CD4-positive, alpha-beta T cell (primary cell): ENCODE measurements around the gene HAPSTR1. TPM values are rescaled to one million over a fixed set of nuclear protein-coding genes. Genes with fewer than 3 reads are reported as not detected.

ENCODE experiments used
- ATAC-seq: fragments of 200-7000 bp; cut with Tn5 transposase; one replicate; pipeline ENCODE4 v1.10.0; 2022; ENCODE audit warnings: mild to moderate bottlenecking; ENCODE audit not compliant: poor library complexity
- CTCF ChIA-PET: fragments of 350-600 bp; sonication (Branson Sonifier 250); formaldehyde crosslinking; loops from one replicate; lab custom pipeline; 2021; ENCODE audit warnings: antibody characterized with exemption, inconsistent platforms; lab: Charles Lee
- POLR2A ChIA-PET: fragments of 350-600 bp; sonication (Branson Sonifier 250); formaldehyde crosslinking; loops from one replicate; lab custom pipeline; 2021; ENCODE audit warnings: antibody characterized with exemption, inconsistent platforms; lab: Charles Lee
- DNase-seq, 14 experiments: peaks; one replicate each; pipeline ENCODE4 v3.0.0-alpha.2; 2013 to 2020; ENCODE audit warnings: mixed read lengths in 2 of 14
- H3K27ac ChIP-seq, 2 donors: one replicate each; pipeline versions ENCODE4 v1.5.1 to v1.7.0; 2013; ENCODE audit warnings: low read length in 2 of 2, low read depth in 1 of 2, mild to moderate bottlenecking in 1 of 2
- H3K27me3 ChIP-seq, 2 experiments: 1 replicate in 1 of 2; 2 replicates in 1 of 2; pipeline versions ENCODE4 v1.6.1 to v1.7.0; 2013; ENCODE audit warnings: low read length in 2 of 2, control low read depth in 1 of 2, mild to moderate bottlenecking in 1 of 2, moderate library complexity in 1 of 2; ENCODE audit not compliant: insufficient read depth in 2 of 2, control insufficient read depth in 1 of 2
- H3K36me3 ChIP-seq: one replicate; pipeline ENCODE4 v1.6.1; 2013; ENCODE audit warnings: low read length, control low read depth; ENCODE audit not compliant: insufficient read depth
- H3K4me1 ChIP-seq: one replicate; pipeline ENCODE4 v1.6.1; 2013; ENCODE audit warnings: low read length, control low read depth; ENCODE audit not compliant: insufficient read depth
- H3K4me3 ChIP-seq: one replicate; pipeline ENCODE4 v1.5.1; 2013; ENCODE audit warnings: mild to moderate bottlenecking, low read length, moderate library complexity
- H3K9me3 ChIP-seq, 2 experiments: 1 replicate in 1 of 2; 2 replicates in 1 of 2; pipeline versions ENCODE4 v1.6.1 to v1.7.0; 2013; ENCODE audit warnings: low read length in 2 of 2, mild to moderate bottlenecking in 2 of 2, control low read depth in 1 of 2, moderate library complexity in 1 of 2; ENCODE audit not compliant: control insufficient read depth in 1 of 2, insufficient read depth in 1 of 2
- H3K27ac Mint-ChIP-seq: one replicate; pipeline ENCODE4 v1.8.0; 2020; ENCODE audit warnings: mixed read lengths
- H3K27me3 Mint-ChIP-seq: one replicate; pipeline ENCODE4 v1.8.0; 2021; ENCODE audit warnings: mixed read lengths
- H3K36me3 Mint-ChIP-seq: one replicate; pipeline ENCODE4 v1.8.0; 2021; ENCODE audit warnings: low read depth, mixed read lengths
- H3K4me1 Mint-ChIP-seq: one replicate; pipeline ENCODE4 v1.8.0; 2021; ENCODE audit warnings: low read depth, mixed read lengths
- H3K4me3 Mint-ChIP-seq: one replicate; pipeline ENCODE4 v1.8.0; 2020; ENCODE audit warnings: mild to moderate bottlenecking, mixed read lengths
- H3K9me3 Mint-ChIP-seq: one replicate; pipeline ENCODE4 v1.8.0; 2020; ENCODE audit warnings: mixed read lengths
- intact Hi-C, 2 experiments: fragments of 100-400 bp; cut with DNase I in 1 of 2; cut with micrococcal nuclease in 1 of 2; formaldehyde crosslinking; loops; one replicate each; pipeline versions ENCODE4 v1.15.1 to v1.9.0; 2023 to 2025; cut with DNase I, micrococcal nuclease
- total RNA-seq, 174 experiments: library from RNA in 2 of 174; stranded (reverse) in 2 of 174; gene quantifications; one replicate each; pipeline ENCODE4 v1.2.3 and lab custom pipeline; 2021 to 2026
- TF ChIP-seq, protein P1 (sequence below): fragments of 200-600 bp; IDR thresholded peaks from one replicate; pipeline ENCODE4 v1.8.0; 2022; ENCODE audit warnings: antibody characterized with exemption, mild to moderate bottlenecking

The HAPSTR1 gene
- total RNA-seq, 2 experiments from 2014 or later: 152 to 153 TPM

GRCh38 chr16:9049241-9049640 is 42.2 kb upstream of the HAPSTR1 start:
- ChIA-PET CTCF (no interaction called here), POLR2A (no interaction called here)
- Mint-ChIP-seq H3K4me3 (no peak overlapping the region), H3K9me3 (peaks cover 5% of the 10 kb centered on the region), H3K4me1 (no peaks in the 10 kb centered on the region), H3K27ac (no peak overlapping the region), H3K36me3 (no peaks in the 10 kb centered on the region), H3K27me3 (peaks cover 7% of the 10 kb centered on the region)
- TF ChIP-seq, protein P1, sequence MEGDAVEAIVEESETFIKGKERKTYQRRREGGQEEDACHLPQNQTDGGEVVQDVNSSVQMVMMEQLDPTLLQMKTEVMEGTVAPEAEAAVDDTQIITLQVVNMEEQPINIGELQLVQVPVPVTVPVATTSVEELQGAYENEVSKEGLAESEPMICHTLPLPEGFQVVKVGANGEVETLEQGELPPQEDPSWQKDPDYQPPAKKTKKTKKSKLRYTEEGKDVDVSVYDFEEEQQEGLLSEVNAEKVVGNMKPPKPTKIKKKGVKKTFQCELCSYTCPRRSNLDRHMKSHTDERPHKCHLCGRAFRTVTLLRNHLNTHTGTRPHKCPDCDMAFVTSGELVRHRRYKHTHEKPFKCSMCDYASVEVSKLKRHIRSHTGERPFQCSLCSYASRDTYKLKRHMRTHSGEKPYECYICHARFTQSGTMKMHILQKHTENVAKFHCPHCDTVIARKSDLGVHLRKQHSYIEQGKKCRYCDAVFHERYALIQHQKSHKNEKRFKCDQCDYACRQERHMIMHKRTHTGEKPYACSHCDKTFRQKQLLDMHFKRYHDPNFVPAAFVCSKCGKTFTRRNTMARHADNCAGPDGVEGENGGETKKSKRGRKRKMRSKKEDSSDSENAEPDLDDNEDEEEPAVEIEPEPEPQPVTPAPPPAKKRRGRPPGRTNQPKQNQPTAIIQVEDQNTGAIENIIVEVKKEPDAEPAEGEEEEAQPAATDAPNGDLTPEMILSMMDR: no peak
- DNase-seq (no peak), ATAC-seq (no peak)
- Histone ChIP-seq H3K9me3 (peaks cover 0 to 5% of the 10 kb centered on the region in 2 experiments), H3K4me1 (peaks cover 5% of the 10 kb centered on the region), H3K27me3 (peaks cover 0 to 10% of the 10 kb centered on the region in 2 experiments), H3K36me3 (no peaks in the 10 kb centered on the region), H3K27ac (no peak overlapping the region), H3K4me3 (no peak overlapping the region)
- intact Hi-C loops: no loop called here

DNA sequence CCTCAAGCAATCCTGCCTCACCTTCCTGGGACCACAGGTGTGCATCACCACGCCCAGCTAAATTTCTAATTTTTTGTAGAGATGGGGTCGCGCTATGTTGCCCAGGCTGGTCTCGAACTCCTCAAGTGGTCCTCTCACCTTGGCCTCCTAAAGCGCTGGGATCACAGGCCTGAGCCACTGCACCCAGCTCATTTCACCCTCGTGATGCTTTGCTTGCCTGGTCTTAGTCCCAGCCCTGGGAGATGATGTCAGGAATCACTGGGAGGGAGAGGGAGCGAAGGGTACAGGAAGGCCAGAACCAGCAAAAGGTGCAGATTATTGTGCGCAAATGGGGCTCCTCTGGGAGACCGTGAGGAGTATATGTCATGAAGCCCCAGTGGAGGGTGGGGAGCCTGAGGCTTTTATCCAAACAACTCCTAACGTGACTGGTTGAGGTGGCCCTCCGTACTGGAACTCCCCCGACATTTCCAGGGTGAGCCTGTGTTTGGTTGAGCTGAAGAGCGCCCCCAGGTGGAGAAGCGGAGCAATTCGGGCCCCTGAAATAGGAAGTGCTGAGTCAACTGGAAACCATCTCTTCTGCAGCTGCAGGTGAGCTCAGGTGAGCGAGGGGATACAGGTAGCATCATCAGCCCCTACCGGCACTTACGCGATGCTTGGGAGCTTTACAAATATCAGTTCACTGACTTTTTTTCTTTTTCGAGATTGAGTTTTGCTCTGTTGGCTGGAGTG is 41.2 kb upstream of the HAPSTR1 start:
- no peaks in the 10 kb centered on the region for H3K36me3 Mint-ChIP-seq
- H3K9me3 Mint-ChIP-seq: peaks cover 5% of the 10 kb centered on the region
- ChIA-PET CTCF (no interaction called here), POLR2A (interaction anchor here (1.3 kb wide), 1 partner anchor 41 kb away, joined by 3 read pairs; the partner anchor contains the start of gene HAPSTR1)
- Histone ChIP-seq H3K4me3 (no peak overlapping the region), H3K4me1 (peaks cover 5% of the 10 kb centered on the region), H3K27me3 (peaks cover 0 to 10% of the 10 kb centered on the region in 2 experiments), H3K27ac (no peak overlapping the region), H3K36me3 (no peaks in the 10 kb centered on the region), H3K9me3 (peaks cover 0 to 5% of the 10 kb centered on the region in 2 experiments)
- H3K27me3 Mint-ChIP-seq: peaks cover 8% of the 10 kb centered on the region
- no peak overlapping the region for H3K27ac Mint-ChIP-seq
- intact Hi-C loops: no loop called here
- H3K4me1 Mint-ChIP-seq: no peaks in the 10 kb centered on the region
- ATAC-seq: no peak
- TF ChIP-seq, protein P1: no peak
- H3K4me3 Mint-ChIP-seq: no peak overlapping the region
- DNase-seq: peak in 3 of 14 experiments; percentile 12 to 39 (median 28)

DNA sequence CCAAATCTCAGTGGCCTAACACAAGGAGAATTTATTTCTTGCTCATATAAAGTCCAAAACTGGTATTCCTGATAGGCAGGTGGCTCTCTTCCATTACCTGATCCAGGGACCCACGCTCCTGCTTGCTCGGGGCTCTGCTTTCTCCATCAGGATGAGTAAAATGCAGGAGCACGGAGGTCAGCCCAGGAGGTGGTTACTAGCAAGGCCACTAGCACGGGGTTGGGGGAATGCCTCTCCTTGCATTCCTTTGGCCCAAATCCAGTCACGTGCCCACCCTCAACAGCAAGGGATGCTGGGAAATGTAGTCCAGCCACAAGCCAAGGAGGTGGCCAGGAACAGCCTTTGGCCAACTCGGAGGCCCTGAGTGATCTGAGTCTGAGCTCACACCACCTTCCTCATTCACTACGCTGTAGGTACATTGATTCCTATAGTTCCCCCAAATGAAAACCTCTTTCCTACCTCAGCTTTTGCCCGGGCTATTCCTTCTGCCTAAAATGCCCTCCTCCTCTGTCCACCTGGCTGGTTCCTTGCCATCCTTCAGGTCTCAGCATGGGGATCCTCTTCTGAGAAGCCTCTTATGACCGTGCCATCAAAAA is 38.3 kb upstream of the HAPSTR1 start:
- H3K4me3 ChIP-seq: no peak overlapping the region
- no peaks in the 10 kb centered on the region for H3K9me3 ChIP-seq
- Mint-ChIP-seq H3K36me3 (no peaks in the 10 kb centered on the region), H3K4me1 (no peaks in the 10 kb centered on the region), H3K9me3 (no peaks in the 10 kb centered on the region), H3K27ac (no peak overlapping the region), H3K4me3 (no peak overlapping the region), H3K27me3 (peaks cover 8% of the 10 kb centered on the region)
- H3K4me1 ChIP-seq: no peaks in the 10 kb centered on the region
- H3K27me3 ChIP-seq: peaks cover 0 to 10% of the 10 kb centered on the region in 2 experiments
- intact Hi-C loops: no loop called here
- no peak for ATAC-seq
- peak in 3 of 14 experiments; percentile 11 to 35 (median 29) for DNase-seq
- no peaks in the 10 kb centered on the region for H3K36me3 ChIP-seq
- TF ChIP-seq, protein P1: no peak
- POLR2A ChIA-PET: interaction anchor here (0.6 kb wide), 1 partner anchor 9 kb away, joined by 3 read pairs; no protein-coding TSS in a partner anchor
- H3K27ac ChIP-seq: no peak overlapping the region
- CTCF ChIA-PET: no interaction called here
